Naive thymus-derived CD4-positive, alpha-beta T cell (primary cell): ENCODE data around the gene RNF222. TPM values are rescaled to one million over a fixed set of nuclear protein-coding genes. Genes with fewer than 3 reads are reported as not detected.
"Not testable (repeated sequence)": the region's sequence is repeated elsewhere in the genome, so short reads cannot be mapped to it uniquely, and the experiment has no call there.

Source experiments
- ATAC-seq: fragments of 150-1000 bp; cut with Tn5 transposase; 2 replicates; pipeline ENCODE4 v1.10.0; 2021; ENCODE audit warnings: mild to moderate bottlenecking, moderate library complexity
- CTCF ChIA-PET: fragments of 350-600 bp; sonication (Branson Sonifier 250); formaldehyde crosslinking; loops from one replicate; lab custom pipeline; 2021; ENCODE audit warnings: antibody characterized with exemption; lab: Charles Lee
- POLR2A ChIA-PET: fragments of 350-600 bp; sonication (Branson Sonifier 250); formaldehyde crosslinking; loops from one replicate; lab custom pipeline; 2021; ENCODE audit warnings: antibody characterized with exemption, inconsistent platforms; lab: Charles Lee
- DNase-seq, 9 donors: peaks; one replicate each; pipeline versions ENCODE4 v3.0.0 to v3.0.0-alpha.2; 2020 to 2022; ENCODE audit warnings: mixed read lengths in 1 of 9
- H3K27ac ChIP-seq: one replicate; pipeline ENCODE4 v1.7.0; 2013; ENCODE audit warnings: mild to moderate bottlenecking, low read depth, low read length, moderate library complexity
- H3K27me3 ChIP-seq, 2 donors: one replicate each; pipeline ENCODE4 v1.7.0; 2013; ENCODE audit warnings: low read length in 2 of 2, mild to moderate bottlenecking in 2 of 2, moderate library complexity in 2 of 2; ENCODE audit not compliant: control insufficient read depth in 2 of 2, insufficient read depth in 2 of 2
- H3K36me3 ChIP-seq, 3 experiments: 1 replicate in 2 of 3; 2 replicates in 1 of 3; pipeline ENCODE4 v1.7.0; 2013; ENCODE audit warnings: low read length in 3 of 3, mild to moderate bottlenecking in 3 of 3, moderate library complexity in 1 of 3; ENCODE audit not compliant: insufficient read depth in 3 of 3, control insufficient read depth in 2 of 3
- H3K4me1 ChIP-seq, 2 donors: one replicate each; pipeline ENCODE4 v1.7.0; 2013; ENCODE audit warnings: low read length in 2 of 2, mild to moderate bottlenecking in 2 of 2, moderate library complexity in 1 of 2; ENCODE audit not compliant: control insufficient read depth in 2 of 2, insufficient read depth in 2 of 2
- H3K4me3 ChIP-seq: 2 replicates; pipeline ENCODE4 v1.7.0; 2013; ENCODE audit warnings: mild to moderate bottlenecking, low read length
- H3K9me3 ChIP-seq, 3 experiments: 1 replicate in 2 of 3; 2 replicates in 1 of 3; pipeline ENCODE4 v1.7.0; 2013; ENCODE audit warnings: low read length in 3 of 3; ENCODE audit not compliant: control insufficient read depth in 2 of 3
- H3K27ac Mint-ChIP-seq, 9 donors: one replicate each; pipeline ENCODE4 v1.8.0; 2020 to 2022; ENCODE audit warnings: mixed read lengths in 9 of 9, mild to moderate bottlenecking in 8 of 9, moderate library complexity in 5 of 9, inconsistent platforms in 2 of 9
- H3K27me3 Mint-ChIP-seq, 5 donors: one replicate each; pipeline ENCODE4 v1.8.0; 2021 to 2022; ENCODE audit warnings: mixed read lengths in 5 of 5, mild to moderate bottlenecking in 1 of 5
- H3K36me3 Mint-ChIP-seq, 5 donors: one replicate each; pipeline ENCODE4 v1.8.0; 2020 to 2022; ENCODE audit warnings: mixed read lengths in 5 of 5, mild to moderate bottlenecking in 3 of 5, inconsistent platforms in 1 of 5
- H3K4me1 Mint-ChIP-seq, 7 donors: one replicate each; pipeline ENCODE4 v1.8.0; 2020 to 2022; ENCODE audit warnings: mixed read lengths in 7 of 7, mild to moderate bottlenecking in 3 of 7, inconsistent platforms in 1 of 7
- H3K4me3 Mint-ChIP-seq, 10 donors: one replicate each; pipeline ENCODE4 v1.8.0; 2020 to 2022; ENCODE audit warnings: mild to moderate bottlenecking in 10 of 10, mixed read lengths in 10 of 10, moderate library complexity in 6 of 10, inconsistent platforms in 2 of 10
- H3K9me3 Mint-ChIP-seq, 11 donors: one replicate each; pipeline ENCODE4 v1.8.0; 2020 to 2022; ENCODE audit warnings: mixed read lengths in 11 of 11, mild to moderate bottlenecking in 4 of 11, inconsistent platforms in 1 of 11, moderate library complexity in 1 of 11
- intact Hi-C, 2 donors: fragments of 100-400 bp; cut with micrococcal nuclease; formaldehyde crosslinking; loops; one replicate each; pipeline ENCODE4 v1.15.1; 2023
- polyA plus RNA-seq, 2 donors: library from polyadenylated mRNA; unstranded; fragments of 300-500 nt; fragmentation: Illumina TruSeq; gene quantifications; one replicate each; pipeline ENCODE4 v1.2.3, GENCODE V29; 2021
- total RNA-seq, 6 experiments: library from RNA in 5 of 6; stranded (reverse) in 5 of 6; gene quantifications; 1 replicate in 5 of 6; 2 replicates in 1 of 6; pipeline ENCODE4 v1.2.3 and lab custom pipeline; 2021 to 2026

RNF222 gene
- total and polyA plus RNA-seq, 7 experiments from 2014 or later: 0.13 to 1.7 (median 0.26) TPM; not detected in 1

- peak overlapping the region; percentile 87 for H3K4me3 ChIP-seq
- DNase-seq: peak in 1 of 9 donors; percentile 20
- H3K27me3 ChIP-seq: no peaks in the 10 kb centered on the region
- H3K9me3 Mint-ChIP-seq: no peaks in the 10 kb centered on the region
- POLR2A ChIA-PET: interaction anchor here (0.6 to 1.6 kb wide), 6 partner anchors 18 to 1246 kb away, joined by 3 to 6 read pairs (median 3); no protein-coding TSS in a partner anchor
- no peaks in the 10 kb centered on the region for H3K9me3 ChIP-seq
- peaks cover 27 to 54% (median 39%) of the 10 kb centered on the region in 7 donors for H3K4me1 Mint-ChIP-seq
- CTCF ChIA-PET: interaction anchor here (0.5 to 1.9 kb wide), 4 partner anchors 35 to 898 kb away, joined by 3 to 7 read pairs (median 3); no protein-coding TSS in a partner anchor
- H3K27ac ChIP-seq: peak overlapping the region; percentile 80
- peak overlapping the region; percentile 82 to 96 (median 90) for H3K4me3 Mint-ChIP-seq
- no peak for ATAC-seq
- peaks cover 22 to 44% (median 34%) of the 10 kb centered on the region in 3 experiments for H3K36me3 ChIP-seq
- H3K27me3 Mint-ChIP-seq: no peaks in the 10 kb centered on the region
- peaks cover 0 to 30% (median 25%) of the 10 kb centered on the region in 5 donors for H3K36me3 Mint-ChIP-seq
- peak overlapping the region; percentile 62 to 94 (median 92) for H3K27ac Mint-ChIP-seq
- intact Hi-C loops: loop anchor here in 1 of 2 donors (1.0 kb wide), 1 partner anchor 128 kb away; no protein-coding TSS in a partner anchor
- peaks cover 21 to 25% of the 10 kb centered on the region in 2 donors for H3K4me1 ChIP-seq
Measured at GRCh38 chr17:8375738-8376259, 21.8 kb downstream of the RNF222 start.

- peaks cover 13 to 16% of the 10 kb centered on the region in 2 donors for H3K4me1 ChIP-seq
- H3K9me3 Mint-ChIP-seq, H3K4me3 Mint-ChIP-seq, ATAC-seq, H3K27ac ChIP-seq, H3K27me3 ChIP-seq, H3K27me3 Mint-ChIP-seq, H3K9me3 ChIP-seq, CTCF ChIA-PET, DNase-seq, H3K27ac Mint-ChIP-seq, POLR2A ChIA-PET, H3K4me3 ChIP-seq, intact Hi-C loops: not testable (repeated sequence)
- peaks cover 11 to 36% (median 27%) of the 10 kb centered on the region in 3 experiments for H3K36me3 ChIP-seq
- H3K36me3 Mint-ChIP-seq: peaks cover 12 to 33% (median 23%) of the 10 kb centered on the region in 5 donors
- peaks cover 25 to 42% (median 30%) of the 10 kb centered on the region in 7 donors for H3K4me1 Mint-ChIP-seq
Measured at GRCh38 chr17:8373856-8374255, 23.8 kb downstream of the RNF222 start.

GRCh38 chr17:8372422-8372821 lies 25.2 kb downstream of the RNF222 start:
- H3K9me3 Mint-ChIP-seq: no peaks in the 10 kb centered on the region
- peaks cover 13 to 16% of the 10 kb centered on the region in 2 donors for H3K4me1 ChIP-seq
- ATAC-seq: no peak
- no peak overlapping the region for H3K27ac ChIP-seq
- H3K36me3 ChIP-seq: peaks cover 8 to 25% (median 17%) of the 10 kb centered on the region in 3 experiments
- DNase-seq: no peak
- H3K36me3 Mint-ChIP-seq: peaks cover 13 to 25% (median 18%) of the 10 kb centered on the region in 5 donors
- intact Hi-C loops: no loop called here
- no peak overlapping the region for H3K4me3 Mint-ChIP-seq
- ChIA-PET POLR2A (no interaction called here), CTCF (no interaction called here)
- no peaks in the 10 kb centered on the region for H3K27me3 ChIP-seq
- H3K4me1 Mint-ChIP-seq: peaks cover 18 to 34% (median 23%) of the 10 kb centered on the region in 7 donors
- no peaks in the 10 kb centered on the region for H3K27me3 Mint-ChIP-seq
- H3K4me3 ChIP-seq: no peak overlapping the region
- H3K9me3 ChIP-seq: no peaks in the 10 kb centered on the region
- H3K27ac Mint-ChIP-seq: peak overlapping the region in 2 of 9 donors; percentile 32 to 64

- Mint-ChIP-seq H3K27me3 (no peaks in the 10 kb centered on the region), H3K4me3 (no peak overlapping the region), H3K27ac (peak overlapping the region in 2 of 9 donors; percentile 18 to 68), H3K36me3 (peaks cover 13 to 22% (median 15%) of the 10 kb centered on the region in 5 donors), H3K4me1 (peaks cover 12 to 28% (median 20%) of the 10 kb centered on the region in 7 donors), H3K9me3 (no peaks in the 10 kb centered on the region)
- Histone ChIP-seq H3K4me1 (peaks cover 8 to 11% of the 10 kb centered on the region in 2 donors), H3K4me3 (no peak overlapping the region), H3K9me3 (no peaks in the 10 kb centered on the region), H3K36me3 (peaks cover 4 to 20% (median 11%) of the 10 kb centered on the region in 3 experiments), H3K27me3 (no peaks in the 10 kb centered on the region), H3K27ac (no peak overlapping the region)
- DNase-seq (no peak), ATAC-seq (no peak)
- ChIA-PET POLR2A (no interaction called here), CTCF (no interaction called here)
- intact Hi-C loops: no loop called here
Measured at GRCh38 chr17:8371786-8372185, 25.8 kb downstream of the RNF222 start.

GRCh38 chr17:8369944-8370343 lies 27.7 kb downstream of the RNF222 start:
- Mint-ChIP-seq H3K9me3 (no peaks in the 10 kb centered on the region), H3K4me3 (no peak overlapping the region), H3K27me3 (no peaks in the 10 kb centered on the region), H3K36me3 (peaks cover 10 to 25% (median 13%) of the 10 kb centered on the region in 5 donors), H3K4me1 (peaks cover 0 to 13% (median 9%) of the 10 kb centered on the region in 7 donors), H3K27ac (peak overlapping the region in 4 of 9 donors; percentile 14 to 70 (median 46))
- Histone ChIP-seq H3K4me1 (no peaks in the 10 kb centered on the region), H3K27ac (no peak overlapping the region), H3K27me3 (no peaks in the 10 kb centered on the region), H3K36me3 (peaks cover 2 to 20% (median 11%) of the 10 kb centered on the region in 3 experiments), H3K4me3 (no peak overlapping the region), H3K9me3 (no peaks in the 10 kb centered on the region)
- no peak for ATAC-seq
- intact Hi-C loops: no loop called here
- ChIA-PET CTCF (no interaction called here), POLR2A (interaction anchor here (0.9 kb wide), 1 partner anchor 182 kb away, joined by 3 read pairs; no protein-coding TSS in a partner anchor)
- no peak for DNase-seq

GRCh38 chr17:8368193-8368592 lies 29.4 kb downstream of the RNF222 start:
- no peak overlapping the region for H3K4me3 Mint-ChIP-seq
- H3K27me3 ChIP-seq: no peaks in the 10 kb centered on the region
- H3K27ac ChIP-seq: no peak overlapping the region
- H3K4me3 ChIP-seq: no peak overlapping the region
- ChIA-PET POLR2A (no interaction called here), CTCF (no interaction called here)
- intact Hi-C loops: no loop called here
- no peaks in the 10 kb centered on the region for H3K4me1 ChIP-seq
- H3K36me3 Mint-ChIP-seq: peaks cover 10 to 25% (median 13%) of the 10 kb centered on the region in 5 donors
- no peaks in the 10 kb centered on the region for H3K9me3 Mint-ChIP-seq
- no peaks in the 10 kb centered on the region for H3K27me3 Mint-ChIP-seq
- ATAC-seq (no peak), DNase-seq (no peak)
- H3K27ac Mint-ChIP-seq: no peak overlapping the region
- peaks cover 2 to 20% (median 11%) of the 10 kb centered on the region in 3 experiments for H3K36me3 ChIP-seq
- no peaks in the 10 kb centered on the region for H3K9me3 ChIP-seq
- H3K4me1 Mint-ChIP-seq: peaks cover 0 to 12% (median 7%) of the 10 kb centered on the region in 7 donors
